Neural cell (in vitro differentiated cells): ENCODE results near the gene TFEB. TPM values are rescaled to one million over a fixed set of nuclear protein-coding genes. Genes with fewer than 3 reads are reported as not detected.

ENCODE experiments used
- H2AFZ ChIP-seq: fragments of 200-600, 300-800 bp; sonication (generic), shearing (Covaris generic); 2 replicates; pipeline ENCODE4 v1.6.0; 2014; ENCODE audit warnings: low read depth, mild to moderate bottlenecking, antibody characterized with exemption, low read length, moderate library complexity
- H3F3A ChIP-seq: fragments of 200-600 bp; shearing (Covaris generic); 2 replicates; pipeline ENCODE4 v1.6.1; 2016; ENCODE audit warnings: mild to moderate bottlenecking, moderate library complexity, mixed read lengths, antibody characterized with exemption, low read length; ENCODE audit not compliant: insufficient read depth, poor library complexity, severe bottlenecking
- H3K27ac ChIP-seq: fragments of 200-600, 300-800 bp; sonication (generic), shearing (Covaris generic); 2 replicates; pipeline ENCODE4 v1.5.1; 2014; ENCODE audit warnings: mild to moderate bottlenecking, low read length, moderate library complexity
- H3K27me3 ChIP-seq: fragments of 300-800, 200-600 bp; sonication (generic), shearing (Covaris generic); 2 replicates; pipeline ENCODE4 v1.6.0; 2014; ENCODE audit warnings: mild to moderate bottlenecking, low read depth, low read length, moderate library complexity; ENCODE audit not compliant: insufficient read depth
- H3K36me3 ChIP-seq: fragments of 300-800, 200-600 bp; sonication (generic), shearing (Covaris generic); 2 replicates; pipeline ENCODE4 v1.5.1; 2014; ENCODE audit warnings: mild to moderate bottlenecking, antibody characterized with exemption, low read length, moderate library complexity; ENCODE audit not compliant: insufficient read depth
- H3K4me2 ChIP-seq: fragments of 300-800, 200-600 bp; sonication (generic), shearing (Covaris generic); 2 replicates; pipeline ENCODE4 v1.6.0; 2014; ENCODE audit warnings: mild to moderate bottlenecking, low read length
- H3K4me3 ChIP-seq: fragments of 300-800, 200-600 bp; sonication (generic), shearing (Covaris generic); 2 replicates; pipeline ENCODE4 v1.5.1; 2014; ENCODE audit warnings: mild to moderate bottlenecking, low read length, moderate library complexity
- H3K79me2 ChIP-seq: fragments of 200-600 bp; shearing (Covaris generic); replicated peaks from 2 replicates; pipeline ENCODE4 v1.6.0; 2014; ENCODE audit warnings: mild to moderate bottlenecking, low read length, moderate library complexity; ENCODE audit not compliant: insufficient read depth
- H3K9ac ChIP-seq: fragments of 300-800, 200-600 bp; sonication (generic), shearing (Covaris generic); 2 replicates; pipeline ENCODE4 v1.6.1; 2016; ENCODE audit warnings: mild to moderate bottlenecking, low read length, mixed read lengths
- H3K9me2 ChIP-seq: fragments of 200-600 bp; shearing (Covaris generic); 2 replicates; pipeline ENCODE4 v1.6.1; 2016; ENCODE audit warnings: mild to moderate bottlenecking, low read length, mixed read lengths; ENCODE audit not compliant: insufficient read depth
- H3K9me3 ChIP-seq: fragments of 200-600, 300-800 bp; sonication (generic), shearing (Covaris generic); 2 replicates; pipeline ENCODE4 v1.6.1; 2016; ENCODE audit warnings: mild to moderate bottlenecking, mixed run types, low read length, moderate library complexity, mixed read lengths
- H4K20me1 ChIP-seq: fragments of 200-600 bp; shearing (Covaris generic); 2 replicates; pipeline ENCODE4 v1.6.1; 2016; ENCODE audit warnings: mild to moderate bottlenecking, mixed run types; ENCODE audit not compliant: insufficient read depth
- EP300 ChIP-seq: fragments of 450-650 bp; conservative IDR thresholded peaks from 2 replicates; pipeline ENCODE4 v1.6.1; 2014; ENCODE audit warnings: antibody characterized with exemption, mild to moderate bottlenecking, moderate library complexity; ENCODE audit not compliant: poor library complexity, severe bottlenecking
- EZH2 ChIP-seq: fragments of 200-600, 300-800 bp; shearing (Covaris generic), sonication (generic); IDR thresholded peaks from 2 replicates; pipeline ENCODE4 v1.6.1; 2014; ENCODE audit warnings: antibody characterized with exemption, low read length, borderline replicate concordance, mild to moderate bottlenecking; ENCODE audit not compliant: insufficient read depth, poor library complexity, severe bottlenecking
- MXI1 ChIP-seq: fragments of 450-650 bp; conservative IDR thresholded peaks from 2 replicates; pipeline ENCODE4 v1.6.1; 2014; ENCODE audit warnings: antibody characterized with exemption, mild to moderate bottlenecking; ENCODE audit not compliant: poor library complexity, severe bottlenecking
- POLR2AphosphoS5 ChIP-seq: IDR thresholded peaks from 2 replicates; pipeline ENCODE4 v1.6.1; 2012
- RAD21 ChIP-seq: fragments of 450-650 bp; conservative IDR thresholded peaks from 2 replicates; pipeline ENCODE4 v1.6.1; 2014; ENCODE audit warnings: antibody characterized with exemption, mild to moderate bottlenecking, moderate library complexity
- REST ChIP-seq: IDR thresholded peaks from 2 replicates; pipeline ENCODE4 v1.6.1; 2012; ENCODE audit warnings: borderline replicate concordance
- SMC3 ChIP-seq: fragments of 450-650 bp; conservative IDR thresholded peaks from 2 replicates; pipeline ENCODE4 v1.6.1; 2014; ENCODE audit warnings: antibody characterized with exemption, mild to moderate bottlenecking, moderate library complexity; ENCODE audit not compliant: poor library complexity
- TAF1 ChIP-seq: IDR thresholded peaks from 2 replicates; pipeline ENCODE4 v1.6.1; 2012; ENCODE audit warnings: low read depth
- polyA minus RNA-seq: library from RNA; depleted of rRNA, polyadenylated mRNA; stranded (reverse); fragments of >200 nt; gene quantifications from 2 replicates; pipeline ENCODE4 v1.2.3, GENCODE V29; 2014
- polyA plus RNA-seq: library from polyadenylated mRNA; depleted of rRNA; stranded (reverse); fragments of >200 nt; gene quantifications from 2 replicates; pipeline ENCODE4 v1.2.3, GENCODE V29; 2014
- TF ChIP-seq, protein P1 (sequence below): fragments of 450-650 bp; IDR thresholded peaks from 2 replicates; pipeline ENCODE4 v1.5.1; 2014; ENCODE audit warnings: antibody characterized with exemption, mild to moderate bottlenecking, moderate library complexity; ENCODE audit not compliant: poor library complexity, severe bottlenecking

The TFEB gene
- polyA plus RNA-seq (0.24 and 0.46 TPM in 2 replicates), polyA minus RNA-seq (1.2 and 2.7 TPM in 2 replicates)

GRCh38 chr6:41735427-41736185, at the start of gene TFEB:
TFEB (minus strand) TSS chr6:41735608; CDS start chr6:41691213, 44,395 bp downstream.
- Histone ChIP-seq H3K36me3 (no peaks in the 10 kb centered on the region), H2AFZ (no peak within 1 kb of the TSS), H3K27ac (no peak within 1 kb of the TSS), H4K20me1 (no peaks in the 10 kb centered on the region), H3K9ac (peak within 1 kb of the TSS; percentile 38), H3K27me3 (peaks cover 22% of the 10 kb centered on the region), H3K4me3 (peak within 1 kb of the TSS; percentile 65), H3K4me2 (peak within 1 kb of the TSS; percentile 54), H3K9me2 (no peaks in the 10 kb centered on the region), H3K79me2 (no peaks in the 10 kb centered on the region), H3F3A (no peaks in the 10 kb centered on the region), H3K9me3 (no peaks in the 10 kb centered on the region)
- TF ChIP-seq EP300 (peak; percentile 62), TAF1 (no peak), MXI1 (peak; percentile 54), SMC3 (peak; percentile 70), REST (no peak), POLR2AphosphoS5 (no peak), EZH2 (no peak), RAD21 (peak; percentile 62)
- TF ChIP-seq, protein P1, sequence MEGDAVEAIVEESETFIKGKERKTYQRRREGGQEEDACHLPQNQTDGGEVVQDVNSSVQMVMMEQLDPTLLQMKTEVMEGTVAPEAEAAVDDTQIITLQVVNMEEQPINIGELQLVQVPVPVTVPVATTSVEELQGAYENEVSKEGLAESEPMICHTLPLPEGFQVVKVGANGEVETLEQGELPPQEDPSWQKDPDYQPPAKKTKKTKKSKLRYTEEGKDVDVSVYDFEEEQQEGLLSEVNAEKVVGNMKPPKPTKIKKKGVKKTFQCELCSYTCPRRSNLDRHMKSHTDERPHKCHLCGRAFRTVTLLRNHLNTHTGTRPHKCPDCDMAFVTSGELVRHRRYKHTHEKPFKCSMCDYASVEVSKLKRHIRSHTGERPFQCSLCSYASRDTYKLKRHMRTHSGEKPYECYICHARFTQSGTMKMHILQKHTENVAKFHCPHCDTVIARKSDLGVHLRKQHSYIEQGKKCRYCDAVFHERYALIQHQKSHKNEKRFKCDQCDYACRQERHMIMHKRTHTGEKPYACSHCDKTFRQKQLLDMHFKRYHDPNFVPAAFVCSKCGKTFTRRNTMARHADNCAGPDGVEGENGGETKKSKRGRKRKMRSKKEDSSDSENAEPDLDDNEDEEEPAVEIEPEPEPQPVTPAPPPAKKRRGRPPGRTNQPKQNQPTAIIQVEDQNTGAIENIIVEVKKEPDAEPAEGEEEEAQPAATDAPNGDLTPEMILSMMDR, result peak; percentile 99

- H3K36me3 ChIP-seq, result no peaks in the 10 kb centered on the region
- H3K27ac ChIP-seq, result no peak overlapping the region
- no peak overlapping the region for H3K4me3 ChIP-seq
- no peak overlapping the region for H3K9ac ChIP-seq
- TF ChIP-seq, protein P1, result no peak
- TF ChIP-seq REST (no peak), EZH2 (no peak), EP300 (no peak), RAD21 (no peak), MXI1 (no peak), POLR2AphosphoS5 (no peak), SMC3 (no peak)
- no peak overlapping the region for H3K4me2 ChIP-seq
- no peaks in the 10 kb centered on the region for H4K20me1 ChIP-seq
- H3K9me3 ChIP-seq, result no peaks in the 10 kb centered on the region
- H2AFZ ChIP-seq, result no peak overlapping the region
- H3K79me2 ChIP-seq, result peaks cover 3% of the 10 kb centered on the region
- no peaks in the 10 kb centered on the region for H3K9me2 ChIP-seq
- no peaks in the 10 kb centered on the region for H3K27me3 ChIP-seq
- no peaks in the 10 kb centered on the region for H3F3A ChIP-seq
These were observed 49.3 kb upstream of the TFEB start for GRCh38 chr6:41784581-41785171.
